Colonic mucosa (tissue), 4 donors: ENCODE results near the gene HS1BP3. TPM values are rescaled to one million over a fixed set of nuclear protein-coding genes. Genes with fewer than 3 reads are reported as not detected.

Source experiments
- DNase-seq: peaks from one replicate; pipeline ENCODE4 v3.0.0-alpha.2; 2020
- H3K27ac ChIP-seq: fragments of 200-600 bp; one replicate; pipeline ENCODE4 v1.8.0; 2021
- H3K27me3 ChIP-seq: fragments of 200-600 bp; one replicate; pipeline ENCODE4 v1.8.0; 2021
- H3K36me3 ChIP-seq: fragments of 200-600 bp; one replicate; pipeline ENCODE4 v1.8.0; 2021
- H3K4me1 ChIP-seq: fragments of 200-600 bp; one replicate; pipeline ENCODE4 v1.8.0; 2021; ENCODE audit warnings: mild to moderate bottlenecking
- H3K4me3 ChIP-seq: fragments of 200-600 bp; one replicate; pipeline ENCODE4 v1.8.0; 2021
- H3K9ac ChIP-seq, 2 donors: one replicate each; pipeline ENCODE4 v1.7.0; 2013; ENCODE audit warnings: control low read depth in 2 of 2, low read depth in 2 of 2, low read length in 2 of 2
- H3K9me3 ChIP-seq: fragments of 200-600 bp; one replicate; pipeline ENCODE4 v1.8.0; 2021
- intact Hi-C: fragments of 100-400 bp; cut with DNase I; formaldehyde crosslinking; loops from one replicate; pipeline ENCODE4 v1.14.1; 2022
- total RNA-seq, 2 donors: library from RNA; stranded (reverse); fragmentation: NEBNext Ultra II Directional in 1 of 2; extraction: Animal tissue kit (Norgen Biotek cat#: 25700) in 1 of 2; gene quantifications; one replicate each; pipeline ENCODE4 v1.2.1, GENCODE V29; 2021
- TF ChIP-seq, protein P1 (sequence below): fragments of 200-600 bp; IDR thresholded peaks from one replicate; pipeline ENCODE4 v1.8.0; 2022; ENCODE audit warnings: antibody characterized with exemption, mild to moderate bottlenecking
- donor health status: healthy.
- donor health status: DM: no; HTN: no; CAD: no.
- donor health status: DM: no; HTN: no; CAD: no.

HS1BP3 gene, protein sequence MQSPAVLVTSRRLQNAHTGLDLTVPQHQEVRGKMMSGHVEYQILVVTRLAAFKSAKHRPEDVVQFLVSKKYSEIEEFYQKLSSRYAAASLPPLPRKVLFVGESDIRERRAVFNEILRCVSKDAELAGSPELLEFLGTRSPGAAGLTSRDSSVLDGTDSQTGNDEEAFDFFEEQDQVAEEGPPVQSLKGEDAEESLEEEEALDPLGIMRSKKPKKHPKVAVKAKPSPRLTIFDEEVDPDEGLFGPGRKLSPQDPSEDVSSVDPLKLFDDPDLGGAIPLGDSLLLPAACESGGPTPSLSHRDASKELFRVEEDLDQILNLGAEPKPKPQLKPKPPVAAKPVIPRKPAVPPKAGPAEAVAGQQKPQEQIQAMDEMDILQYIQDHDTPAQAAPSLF
- 10 to 100 TPM; 21.2 to 21.5 TPM for total RNA-seq

DNA sequence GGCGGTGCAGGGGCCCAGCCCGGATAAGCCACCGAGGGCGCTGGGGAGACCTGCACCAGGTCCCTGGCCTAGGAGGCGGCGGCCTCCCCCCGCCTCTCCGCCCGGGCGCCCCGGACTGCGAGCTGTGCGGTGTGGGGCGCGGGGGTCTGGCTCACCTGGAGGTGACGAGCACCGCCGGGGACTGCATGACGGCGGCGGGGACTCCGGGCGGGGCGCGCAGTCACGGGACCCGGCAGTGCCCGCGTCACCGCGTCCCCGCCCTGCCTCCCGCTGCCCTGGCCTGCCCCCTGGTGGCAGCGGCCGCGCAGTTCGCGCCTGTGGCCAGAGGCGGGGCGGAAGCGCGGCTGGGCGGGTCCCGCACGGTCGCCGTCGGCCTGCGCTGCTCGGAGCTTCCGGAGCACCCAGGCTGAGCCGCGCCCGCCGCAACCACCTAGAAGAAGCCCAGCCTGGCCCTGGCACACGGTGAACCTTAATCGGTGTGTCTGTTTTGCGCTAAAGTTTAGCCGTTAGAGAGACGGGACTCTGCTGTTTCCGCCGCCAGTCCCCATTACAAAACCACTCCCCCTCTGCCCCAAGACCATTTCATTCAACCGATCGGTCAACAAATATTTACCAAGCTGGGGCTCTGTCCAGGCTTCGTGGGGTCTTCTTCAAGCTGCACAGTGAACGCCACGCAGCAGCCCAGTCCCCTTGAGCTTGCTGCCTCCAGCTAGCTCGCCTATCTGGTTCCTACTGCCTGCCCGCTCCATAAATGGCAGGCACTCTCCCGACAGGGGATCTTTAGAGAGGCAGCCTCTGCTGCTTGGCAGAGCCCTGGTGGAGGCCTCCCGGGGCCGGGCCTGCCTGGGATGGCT is at the start of gene HS1BP3:
TSS of gene HS1BP3 (minus strand) at position 222 of the 854 bp plus-strand sequence. CDS start at position 187, 35 bp downstream.
- H3K4me1 ChIP-seq, result peaks cover 10% of the 10 kb centered on the region
- intact Hi-C loops, result no loop called here
- H3K27ac ChIP-seq, result peak within 1 kb of the TSS; percentile 78
- peak within 1 kb of the TSS; percentile 77 for H3K4me3 ChIP-seq
- no peaks in the 10 kb centered on the region for H3K27me3 ChIP-seq
- H3K9ac ChIP-seq, result peak within 1 kb of the TSS; percentile 95
- H3K36me3 ChIP-seq, result no peaks in the 10 kb centered on the region
- no peaks in the 10 kb centered on the region for H3K9me3 ChIP-seq
- TF ChIP-seq, protein P1, sequence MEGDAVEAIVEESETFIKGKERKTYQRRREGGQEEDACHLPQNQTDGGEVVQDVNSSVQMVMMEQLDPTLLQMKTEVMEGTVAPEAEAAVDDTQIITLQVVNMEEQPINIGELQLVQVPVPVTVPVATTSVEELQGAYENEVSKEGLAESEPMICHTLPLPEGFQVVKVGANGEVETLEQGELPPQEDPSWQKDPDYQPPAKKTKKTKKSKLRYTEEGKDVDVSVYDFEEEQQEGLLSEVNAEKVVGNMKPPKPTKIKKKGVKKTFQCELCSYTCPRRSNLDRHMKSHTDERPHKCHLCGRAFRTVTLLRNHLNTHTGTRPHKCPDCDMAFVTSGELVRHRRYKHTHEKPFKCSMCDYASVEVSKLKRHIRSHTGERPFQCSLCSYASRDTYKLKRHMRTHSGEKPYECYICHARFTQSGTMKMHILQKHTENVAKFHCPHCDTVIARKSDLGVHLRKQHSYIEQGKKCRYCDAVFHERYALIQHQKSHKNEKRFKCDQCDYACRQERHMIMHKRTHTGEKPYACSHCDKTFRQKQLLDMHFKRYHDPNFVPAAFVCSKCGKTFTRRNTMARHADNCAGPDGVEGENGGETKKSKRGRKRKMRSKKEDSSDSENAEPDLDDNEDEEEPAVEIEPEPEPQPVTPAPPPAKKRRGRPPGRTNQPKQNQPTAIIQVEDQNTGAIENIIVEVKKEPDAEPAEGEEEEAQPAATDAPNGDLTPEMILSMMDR, result peak; percentile 95
- peak; percentile 86 for DNase-seq

DNA sequence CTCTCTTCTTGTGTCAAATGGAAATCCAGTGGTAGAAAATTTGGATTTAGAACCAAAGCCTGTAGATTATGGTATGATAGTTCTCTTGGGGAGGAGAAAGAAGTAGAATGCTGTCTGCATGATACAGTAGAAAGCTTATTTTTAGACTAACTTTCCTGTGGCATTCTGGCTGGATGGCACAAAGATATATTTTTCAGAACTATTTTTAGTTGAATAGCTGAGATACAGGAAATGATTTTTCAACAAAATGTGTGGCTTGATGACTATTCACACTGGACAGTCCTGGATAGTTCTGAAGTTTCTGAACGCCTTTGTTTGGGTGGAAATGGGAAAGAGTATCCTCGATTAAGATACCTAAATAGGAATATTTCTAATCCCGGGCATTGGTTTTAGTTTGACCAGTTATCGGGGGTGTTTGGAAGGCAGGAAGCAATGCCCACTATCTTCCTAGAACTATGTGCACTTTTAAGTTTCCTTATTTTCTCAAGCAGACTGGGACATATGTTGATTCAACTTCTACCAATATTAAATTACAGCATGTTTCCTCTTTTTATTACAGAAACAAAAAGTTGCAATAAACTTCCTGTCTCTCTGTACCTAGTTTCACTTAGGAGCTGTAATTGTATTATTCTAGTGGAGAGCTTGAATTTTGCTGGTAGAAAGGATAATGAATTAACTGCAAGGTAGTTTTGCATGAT is 48.2 kb upstream of the HS1BP3 start:
- intact Hi-C loops, result no loop called here
- Histone ChIP-seq H3K9ac (no peak overlapping the region), H3K36me3 (no peaks in the 10 kb centered on the region), H3K27me3 (no peaks in the 10 kb centered on the region), H3K4me1 (no peaks in the 10 kb centered on the region), H3K4me3 (no peak overlapping the region), H3K9me3 (no peaks in the 10 kb centered on the region), H3K27ac (no peak overlapping the region)
- DNase-seq, result no peak
- TF ChIP-seq, protein P1, result no peak

DNA sequence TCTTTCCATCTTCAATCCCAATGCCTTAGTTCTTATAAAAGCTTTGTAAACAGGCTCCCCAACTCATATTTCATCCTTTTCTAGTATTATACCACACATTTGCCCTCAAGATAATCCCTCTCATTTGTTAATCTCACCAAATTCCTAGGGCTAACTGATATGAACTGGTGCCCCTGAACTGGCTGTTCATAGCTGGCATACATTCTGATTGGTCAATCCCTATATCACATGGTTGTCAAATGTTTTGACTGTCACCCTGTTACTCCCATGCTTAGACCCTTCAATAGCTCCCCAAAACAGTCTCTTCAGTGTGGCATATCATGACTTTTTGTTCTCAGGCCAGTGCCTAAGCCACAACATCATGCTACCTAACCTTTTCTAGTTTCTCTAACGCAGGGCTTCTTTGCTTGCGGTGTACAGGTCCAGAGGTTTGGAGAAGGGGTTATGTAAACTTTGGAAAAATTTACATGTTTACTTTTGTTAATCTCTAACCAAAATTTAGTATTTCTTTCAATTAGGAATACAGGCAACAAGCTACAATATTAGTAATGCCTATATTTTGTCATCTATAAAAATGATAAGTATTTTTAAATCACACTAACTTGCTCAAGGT is 46.5 kb upstream of the HS1BP3 start:
- Histone ChIP-seq H3K4me1 (no peaks in the 10 kb centered on the region), H3K27ac (no peak overlapping the region), H3K9me3 (no peaks in the 10 kb centered on the region), H3K9ac (no peak overlapping the region), H3K27me3 (no peaks in the 10 kb centered on the region), H3K4me3 (no peak overlapping the region), H3K36me3 (no peaks in the 10 kb centered on the region)
- TF ChIP-seq, protein P1, result no peak
- DNase-seq, result no peak
- intact Hi-C loops, result no loop called here

DNA sequence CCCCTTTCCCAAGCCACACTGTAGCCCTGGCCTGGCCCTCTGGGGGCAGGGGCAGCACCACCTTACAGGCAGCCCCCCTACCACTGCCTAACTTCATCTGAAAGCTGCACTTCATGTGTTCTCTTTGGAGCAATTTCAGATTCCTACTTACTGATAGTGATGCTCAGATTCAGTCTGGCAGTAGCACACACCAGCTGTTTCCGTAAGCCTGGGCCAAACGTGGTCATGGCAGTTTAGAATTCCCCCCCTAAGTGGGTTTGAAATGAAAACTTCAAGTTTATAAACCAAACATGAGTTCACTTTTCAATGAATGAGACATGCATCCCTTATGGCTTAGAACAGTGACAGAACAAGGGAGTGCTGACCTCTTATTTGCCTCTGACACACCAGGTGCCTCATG is 45.5 kb upstream of the HS1BP3 start:
- intact Hi-C loops, result no loop called here
- no peak overlapping the region for H3K4me3 ChIP-seq
- no peaks in the 10 kb centered on the region for H3K27me3 ChIP-seq
- no peaks in the 10 kb centered on the region for H3K9me3 ChIP-seq
- TF ChIP-seq, protein P1, result no peak
- no peak overlapping the region for H3K27ac ChIP-seq
- no peak overlapping the region for H3K9ac ChIP-seq
- H3K36me3 ChIP-seq, result no peaks in the 10 kb centered on the region
- H3K4me1 ChIP-seq, result no peaks in the 10 kb centered on the region
- no peak for DNase-seq

DNA sequence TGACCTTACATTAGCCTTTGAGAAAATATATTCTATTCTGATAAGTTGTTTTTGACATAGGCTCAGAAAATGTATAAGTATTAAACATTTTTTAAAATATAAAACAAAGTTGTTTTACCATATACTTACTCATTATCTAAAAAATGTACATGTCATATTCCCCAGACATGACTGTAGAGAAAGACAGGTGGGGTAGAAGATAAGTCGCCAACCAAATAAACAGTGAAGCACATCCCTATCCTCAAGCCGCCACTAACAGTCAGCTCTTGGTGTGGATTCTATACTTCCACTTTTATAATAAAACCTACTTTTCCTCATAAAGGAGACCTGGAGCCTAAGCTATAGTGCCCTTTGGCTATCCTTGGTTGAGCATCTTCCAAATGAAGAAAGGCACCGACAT is 42.4 kb upstream of the HS1BP3 start:
- no peak for DNase-seq

More for the DNA sequence above, 42.4 kb upstream of the HS1BP3 start:
- Histone ChIP-seq H3K27ac (no peak overlapping the region), H3K4me1 (no peaks in the 10 kb centered on the region), H3K36me3 (no peaks in the 10 kb centered on the region), H3K9me3 (no peaks in the 10 kb centered on the region), H3K9ac (no peak overlapping the region), H3K4me3 (no peak overlapping the region), H3K27me3 (no peaks in the 10 kb centered on the region)
- TF ChIP-seq, protein P1, result no peak
- intact Hi-C loops, result no loop called here
